Glutamatergic neuron (in vitro differentiated cells): ENCODE measurements around the gene ADD3. TPM values are rescaled to one million over a fixed set of nuclear protein-coding genes. Genes with fewer than 3 reads are reported as not detected.

Experiments used
- DNase-seq: peaks from one replicate; pipeline ENCODE4 v3.0.0; 2022
- H3K27ac Mint-ChIP-seq: one replicate; pipeline ENCODE4 v1.8.0; 2020; ENCODE audit warnings: mild to moderate bottlenecking, mixed read lengths, inconsistent platforms; ENCODE audit not compliant: unreplicated experiment
- H3K27me3 Mint-ChIP-seq: one replicate; pipeline ENCODE4 v1.8.0; 2020; ENCODE audit warnings: mild to moderate bottlenecking, moderate library complexity, mixed read lengths, inconsistent platforms; ENCODE audit not compliant: unreplicated experiment
- H3K36me3 Mint-ChIP-seq: one replicate; pipeline ENCODE4 v1.8.0; 2020; ENCODE audit warnings: mild to moderate bottlenecking, mixed read lengths, inconsistent platforms; ENCODE audit not compliant: unreplicated experiment
- H3K4me1 Mint-ChIP-seq: one replicate; pipeline ENCODE4 v1.8.0; 2020; ENCODE audit warnings: mild to moderate bottlenecking, low read depth, mixed read lengths, inconsistent platforms; ENCODE audit not compliant: unreplicated experiment
- H3K4me3 Mint-ChIP-seq: one replicate; pipeline ENCODE4 v1.8.0; 2020; ENCODE audit warnings: mild to moderate bottlenecking, mixed read lengths, inconsistent platforms; ENCODE audit not compliant: unreplicated experiment
- H3K9me3 Mint-ChIP-seq: one replicate; pipeline ENCODE4 v1.8.0; 2020; ENCODE audit warnings: mild to moderate bottlenecking, moderate library complexity, mixed read lengths, inconsistent platforms; ENCODE audit not compliant: unreplicated experiment
- CTCF ChIP-seq: fragments of 200-600 bp; sonication (generic); IDR thresholded peaks from one replicate; pipeline ENCODE4 v1.5.0; 2021; ENCODE audit not compliant: partially characterized antibody, unreplicated experiment
- total RNA-seq: library from RNA; stranded (reverse); fragmentation: NEBNext Ultra II Directional; extraction: Animal tissue kit (Norgen Biotek cat#: 25700); gene quantifications from one replicate; pipeline ENCODE4 v1.2.1, GENCODE V29; 2021; ENCODE audit not compliant: unreplicated experiment

Gene ADD3
- total RNA-seq, 1 donor from 2014 or later: 22.8 TPM

GRCh38 chr10:109975244-109976190, 32.3 kb upstream of the ADD3 start:
- no peak for DNase-seq
- no peaks in the 10 kb centered on the region for H3K36me3 Mint-ChIP-seq
- H3K27ac Mint-ChIP-seq: no peak overlapping the region
- TF ChIP-seq CTCF: no peak
- peaks cover 17% of the 10 kb centered on the region for H3K4me1 Mint-ChIP-seq
- no peaks in the 10 kb centered on the region for H3K9me3 Mint-ChIP-seq
- no peak overlapping the region for H3K4me3 Mint-ChIP-seq
- H3K27me3 Mint-ChIP-seq: no peaks in the 10 kb centered on the region

GRCh38 chr10:109976681-109977080, 31.1 kb upstream of the ADD3 start:
- Mint-ChIP-seq H3K36me3 (no peaks in the 10 kb centered on the region), H3K4me3 (peak overlapping the region; percentile 35), H3K4me1 (peaks cover 17% of the 10 kb centered on the region), H3K27ac (peak overlapping the region; percentile 39), H3K27me3 (no peaks in the 10 kb centered on the region), H3K9me3 (no peaks in the 10 kb centered on the region)
- no peak for DNase-seq
- TF ChIP-seq CTCF: no peak

GRCh38 chr10:109977382-109977806, 30.4 kb upstream of the ADD3 start:
- H3K27ac Mint-ChIP-seq: no peak overlapping the region
- no peaks in the 10 kb centered on the region for H3K27me3 Mint-ChIP-seq
- no peaks in the 10 kb centered on the region for H3K36me3 Mint-ChIP-seq
- no peak for TF ChIP-seq CTCF
- peak overlapping the region; percentile 31 for H3K4me3 Mint-ChIP-seq
- H3K9me3 Mint-ChIP-seq: no peaks in the 10 kb centered on the region
- H3K4me1 Mint-ChIP-seq: peaks cover 17% of the 10 kb centered on the region
- no peak for DNase-seq

- peak; percentile 84 for TF ChIP-seq CTCF
- H3K27ac Mint-ChIP-seq: no peak overlapping the region
- no peaks in the 10 kb centered on the region for H3K9me3 Mint-ChIP-seq
- DNase-seq: peak; percentile 52
- peaks cover 17% of the 10 kb centered on the region for H3K4me1 Mint-ChIP-seq
- H3K27me3 Mint-ChIP-seq: no peaks in the 10 kb centered on the region
- H3K36me3 Mint-ChIP-seq: no peaks in the 10 kb centered on the region
- H3K4me3 Mint-ChIP-seq: no peak overlapping the region
Observed at GRCh38 chr10:109978481-109978880, 29.3 kb upstream of the ADD3 start.

- Mint-ChIP-seq H3K36me3 (no peaks in the 10 kb centered on the region), H3K4me3 (no peak overlapping the region), H3K9me3 (no peaks in the 10 kb centered on the region), H3K27me3 (no peaks in the 10 kb centered on the region), H3K27ac (no peak overlapping the region), H3K4me1 (peaks cover 17% of the 10 kb centered on the region)
- TF ChIP-seq CTCF: no peak
- DNase-seq: no peak
Observed at GRCh38 chr10:109979215-109979614, 28.6 kb upstream of the ADD3 start.
